ENCODE results near the gene ZP2.

Gene ZP2

DNA sequence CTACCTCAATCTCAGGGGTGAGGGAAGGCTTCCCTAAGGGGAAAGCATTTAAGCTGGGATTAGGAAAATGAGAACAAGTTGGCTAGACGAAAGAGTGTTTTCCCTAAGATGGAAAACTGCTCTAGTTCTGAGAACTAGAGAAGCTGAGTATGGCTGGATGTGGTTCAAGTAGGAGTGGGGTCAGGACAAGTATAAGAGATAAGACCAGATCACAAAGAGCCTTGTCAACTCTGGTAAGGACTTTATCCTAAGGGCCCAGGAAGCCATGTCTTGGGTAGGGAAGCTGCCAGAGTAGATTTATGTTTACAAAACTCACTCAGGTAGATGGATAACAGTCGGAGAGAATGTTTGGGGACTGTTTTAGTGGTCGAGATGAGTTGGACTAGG lies 23.8 kb upstream of the ZP2 start:
- Histone ChIP-seq H3K4me1 (ENCODE audit: control insufficient read depth in 5 of 5, insufficient read depth in 5 of 5, low read length in 5 of 5) (no peaks in the 10 kb centered on the region), H3K9me3 (ENCODE audit: control insufficient read depth in 5 of 5, low read length in 5 of 5) (no peaks in the 10 kb centered on the region), H3K27me3 (ENCODE audit: control insufficient read depth in 5 of 5, insufficient read depth in 4 of 5, low read length in 5 of 5) (peaks cover 0 to 4% (median 0%) of the 10 kb centered on the region in 5 donors), H3K27ac (ENCODE audit: low read depth, low read length) (no peak overlapping the region), H3K36me3 (ENCODE audit: control insufficient read depth in 5 of 5, insufficient read depth in 5 of 5, low read length in 5 of 5) (no peaks in the 10 kb centered on the region), H3K9ac (ENCODE audit: low read length in 5 of 5) (no peak overlapping the region), H3K4me3 (ENCODE audit: low read depth in 1 of 5, low read length in 5 of 5) (no peak overlapping the region)

DNA sequence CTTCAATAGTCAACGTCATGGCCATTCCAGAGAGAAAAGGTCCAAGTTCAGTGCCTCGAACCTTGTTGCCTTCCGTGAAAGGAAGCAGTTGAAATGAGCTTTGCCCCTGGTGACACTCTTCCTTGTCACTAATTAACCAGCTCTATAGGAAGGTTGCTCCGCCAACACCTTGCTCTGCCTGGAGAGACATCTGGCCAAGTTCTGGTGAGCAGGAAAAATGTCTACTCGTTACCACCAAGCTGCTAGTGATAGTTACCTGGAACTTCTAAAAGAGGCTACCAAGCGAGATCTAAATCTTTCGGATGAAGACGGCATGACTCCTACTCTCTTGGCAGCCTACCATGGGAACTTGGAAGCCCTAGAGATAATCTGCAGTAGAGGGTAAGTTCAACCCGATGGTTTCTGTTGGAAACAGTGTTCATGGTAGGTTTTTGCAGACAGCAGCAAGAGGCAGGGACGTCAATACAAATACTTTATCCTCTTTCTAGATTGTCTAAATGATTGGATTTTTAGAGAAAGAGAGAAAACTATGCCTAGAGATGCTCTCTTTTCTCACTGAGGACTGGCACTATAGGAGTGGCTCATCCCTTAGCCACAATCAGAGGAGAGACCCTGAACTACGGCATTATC lies 22.3 kb upstream of the ZP2 start, which contains the start of gene ANKS4B:
Gene ANKS4B, plus strand, starts transcription at position 179 of the 630 bp plus-strand sequence. Its CDS starts 39 bp downstream, at position 218.
- Histone ChIP-seq H3K36me3 (ENCODE audit: control insufficient read depth in 5 of 5, insufficient read depth in 5 of 5, low read length in 5 of 5) (no peaks in the 10 kb centered on the region), H3K9ac (ENCODE audit: low read length in 5 of 5) (no peak within 1 kb of the TSS), H3K4me1 (ENCODE audit: control insufficient read depth in 5 of 5, insufficient read depth in 5 of 5, low read length in 5 of 5) (no peaks in the 10 kb centered on the region), H3K4me3 (ENCODE audit: low read depth in 1 of 5, low read length in 5 of 5) (no peak within 1 kb of the TSS), H3K9me3 (ENCODE audit: control insufficient read depth in 5 of 5, low read length in 5 of 5) (no peaks in the 10 kb centered on the region), H3K27me3 (ENCODE audit: control insufficient read depth in 5 of 5, insufficient read depth in 4 of 5, low read length in 5 of 5) (peaks cover 0 to 4% (median 0%) of the 10 kb centered on the region in 5 donors), H3K27ac (ENCODE audit: low read depth, low read length) (no peak within 1 kb of the TSS)

DNA sequence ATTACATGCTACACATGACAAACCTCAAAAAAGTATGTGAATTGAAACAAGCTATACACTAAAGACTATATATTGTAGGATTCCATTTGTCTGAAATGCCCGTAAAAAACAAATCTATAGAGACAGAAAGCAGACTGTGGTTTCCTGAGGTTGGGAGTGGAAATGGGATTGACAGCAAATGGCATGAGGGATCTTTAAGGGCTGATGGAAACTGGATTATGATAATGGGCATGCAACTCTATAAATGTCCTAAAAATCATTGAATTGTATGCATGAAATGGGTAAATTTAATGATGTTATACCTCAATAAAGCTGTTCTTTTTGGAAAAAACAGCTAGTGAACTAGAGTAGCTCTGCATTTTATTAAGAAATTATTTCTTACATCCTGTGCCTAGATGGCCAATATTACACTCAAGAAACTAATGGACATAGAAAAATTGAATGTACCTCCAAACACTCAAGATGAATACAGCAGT lies 21.7 kb upstream of the ZP2 start:
- H3K36me3 ChIP-seq (ENCODE audit: control insufficient read depth in 5 of 5, insufficient read depth in 5 of 5, low read length in 5 of 5) = no peaks in the 10 kb centered on the region
- H3K4me1 ChIP-seq (ENCODE audit: control insufficient read depth in 5 of 5, insufficient read depth in 5 of 5, low read length in 5 of 5) = no peaks in the 10 kb centered on the region
- H3K4me3 ChIP-seq (ENCODE audit: low read depth in 1 of 5, low read length in 5 of 5) = no peak overlapping the region
- no peaks in the 10 kb centered on the region for H3K9me3 ChIP-seq (ENCODE audit: control insufficient read depth in 5 of 5, low read length in 5 of 5)
- H3K27ac ChIP-seq (ENCODE audit: low read depth, low read length) = no peak overlapping the region
- peaks cover 0 to 4% (median 0%) of the 10 kb centered on the region in 5 donors for H3K27me3 ChIP-seq (ENCODE audit: control insufficient read depth in 5 of 5, insufficient read depth in 4 of 5, low read length in 5 of 5)
- H3K9ac ChIP-seq (ENCODE audit: low read length in 5 of 5) = no peak overlapping the region

DNA sequence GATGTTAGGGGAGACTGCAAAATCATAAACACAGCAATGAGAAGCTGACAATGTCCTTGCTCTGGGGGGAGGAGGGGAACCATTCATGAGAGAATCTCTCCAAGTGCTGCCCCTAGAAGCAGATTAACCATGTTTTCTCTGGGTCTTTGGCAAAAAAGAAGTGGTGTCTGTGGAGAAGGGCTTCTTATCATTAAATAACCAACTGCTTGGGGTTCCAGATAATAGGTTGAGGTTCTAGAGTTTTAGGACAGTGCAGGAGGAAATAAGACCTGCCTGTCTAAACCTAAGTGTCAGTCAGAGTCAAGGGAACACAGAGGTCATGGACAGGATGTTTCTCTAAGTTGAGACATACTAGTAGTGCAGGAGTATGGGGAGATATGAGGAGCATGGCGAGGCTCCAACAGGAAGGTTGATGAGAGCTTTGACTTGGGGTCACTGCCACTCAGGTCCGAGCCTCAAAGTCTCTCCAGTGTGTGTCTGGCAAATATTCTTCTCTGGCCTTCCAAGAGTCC lies 17.0 kb upstream of the ZP2 start:
- Histone ChIP-seq H3K9me3 (ENCODE audit: control insufficient read depth in 5 of 5, low read length in 5 of 5) (no peaks in the 10 kb centered on the region), H3K27me3 (ENCODE audit: control insufficient read depth in 5 of 5, insufficient read depth in 4 of 5, low read length in 5 of 5) (peaks cover 0 to 2% (median 0%) of the 10 kb centered on the region in 5 donors), H3K9ac (ENCODE audit: low read length in 5 of 5) (no peak overlapping the region), H3K27ac (ENCODE audit: low read depth, low read length) (no peak overlapping the region), H3K4me1 (ENCODE audit: control insufficient read depth in 5 of 5, insufficient read depth in 5 of 5, low read length in 5 of 5) (no peaks in the 10 kb centered on the region), H3K36me3 (ENCODE audit: control insufficient read depth in 5 of 5, insufficient read depth in 5 of 5, low read length in 5 of 5) (no peaks in the 10 kb centered on the region), H3K4me3 (ENCODE audit: low read depth in 1 of 5, low read length in 5 of 5) (no peak overlapping the region)

DNA sequence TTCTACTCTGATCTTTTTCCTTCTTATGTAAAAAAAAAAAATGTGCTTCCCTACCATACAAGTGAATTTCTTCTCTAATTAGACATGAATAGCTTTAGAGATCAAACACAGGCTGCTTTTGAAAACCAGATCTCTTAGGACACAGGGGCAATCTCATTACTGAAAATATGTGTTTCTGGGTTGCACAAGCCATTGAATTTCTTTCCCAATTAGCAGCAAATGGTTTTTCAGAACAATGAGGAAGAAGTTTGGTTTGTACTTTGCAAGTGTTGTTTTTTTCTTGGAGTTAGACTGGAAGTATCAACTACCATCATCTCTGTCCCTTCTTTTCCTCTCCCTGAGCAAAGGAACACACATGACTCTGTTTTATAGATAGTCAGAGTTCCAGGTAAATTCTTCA lies 16.5 kb upstream of the ZP2 start:
- peaks cover 0 to 3% (median 0%) of the 10 kb centered on the region in 5 donors for H3K27me3 ChIP-seq (ENCODE audit: control insufficient read depth in 5 of 5, insufficient read depth in 4 of 5, low read length in 5 of 5)
- H3K36me3 ChIP-seq (ENCODE audit: control insufficient read depth in 5 of 5, insufficient read depth in 5 of 5, low read length in 5 of 5) = no peaks in the 10 kb centered on the region
- H3K27ac ChIP-seq (ENCODE audit: low read depth, low read length) = no peak overlapping the region
- H3K4me1 ChIP-seq (ENCODE audit: control insufficient read depth in 5 of 5, insufficient read depth in 5 of 5, low read length in 5 of 5) = no peaks in the 10 kb centered on the region
- no peak overlapping the region for H3K9ac ChIP-seq (ENCODE audit: low read length in 5 of 5)
- H3K9me3 ChIP-seq (ENCODE audit: control insufficient read depth in 5 of 5, low read length in 5 of 5) = no peaks in the 10 kb centered on the region
- no peak overlapping the region for H3K4me3 ChIP-seq (ENCODE audit: low read depth in 1 of 5, low read length in 5 of 5)

DNA sequence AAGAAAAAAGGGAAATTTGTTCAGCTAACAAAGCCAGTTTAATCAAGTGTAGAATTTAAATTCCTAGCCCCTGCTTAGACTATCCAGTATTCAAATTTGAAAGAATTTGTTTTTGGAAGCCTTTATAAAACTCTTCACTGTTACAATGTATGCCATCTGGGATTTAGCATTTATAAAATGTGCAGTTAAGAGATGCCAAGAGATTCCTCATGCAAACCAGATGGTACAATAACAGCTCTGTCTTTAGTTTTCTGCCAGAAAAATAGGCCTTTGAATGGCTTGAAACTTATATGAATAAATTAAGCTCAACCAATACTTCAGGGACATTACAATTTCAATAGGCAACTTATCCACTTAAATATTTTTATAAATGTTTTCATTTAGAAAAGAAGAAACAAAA lies 15.4 kb upstream of the ZP2 start:
- no peaks in the 10 kb centered on the region for H3K9me3 ChIP-seq (ENCODE audit: control insufficient read depth in 5 of 5, low read length in 5 of 5)
- no peaks in the 10 kb centered on the region for H3K4me1 ChIP-seq (ENCODE audit: control insufficient read depth in 5 of 5, insufficient read depth in 5 of 5, low read length in 5 of 5)
- H3K4me3 ChIP-seq (ENCODE audit: low read depth in 1 of 5, low read length in 5 of 5) = no peak overlapping the region
- H3K36me3 ChIP-seq (ENCODE audit: control insufficient read depth in 5 of 5, insufficient read depth in 5 of 5, low read length in 5 of 5) = no peaks in the 10 kb centered on the region
- H3K27me3 ChIP-seq (ENCODE audit: control insufficient read depth in 5 of 5, insufficient read depth in 4 of 5, low read length in 5 of 5) = peaks cover 0 to 6% (median 0%) of the 10 kb centered on the region in 5 donors
- H3K9ac ChIP-seq (ENCODE audit: low read length in 5 of 5) = no peak overlapping the region
- no peak overlapping the region for H3K27ac ChIP-seq (ENCODE audit: low read depth, low read length)

DNA sequence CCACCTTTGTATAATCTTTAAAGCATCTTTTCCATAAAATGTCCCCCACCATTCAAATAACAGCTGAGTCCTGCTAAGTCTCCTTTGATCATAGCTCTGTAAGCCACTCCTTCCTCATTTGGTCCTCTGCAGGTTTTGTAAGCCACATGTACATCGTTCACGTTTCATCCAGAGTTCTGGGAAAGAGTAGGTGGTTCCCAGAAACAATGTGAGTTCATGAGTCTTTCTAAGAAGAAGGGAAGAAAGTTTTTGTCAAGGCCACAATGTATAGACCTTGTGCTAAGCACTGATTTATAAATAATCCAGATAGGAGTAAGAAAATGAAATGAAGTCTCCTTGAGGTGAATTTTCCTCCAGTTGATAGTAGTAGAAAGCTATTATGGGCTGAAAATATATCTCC lies 13.4 kb upstream of the ZP2 start:
- Histone ChIP-seq H3K4me1 (ENCODE audit: control insufficient read depth in 5 of 5, insufficient read depth in 5 of 5, low read length in 5 of 5) (no peaks in the 10 kb centered on the region), H3K27me3 (ENCODE audit: control insufficient read depth in 5 of 5, insufficient read depth in 4 of 5, low read length in 5 of 5) (peaks cover 0 to 6% (median 3%) of the 10 kb centered on the region in 5 donors), H3K27ac (ENCODE audit: low read depth, low read length) (no peak overlapping the region), H3K36me3 (ENCODE audit: control insufficient read depth in 5 of 5, insufficient read depth in 5 of 5, low read length in 5 of 5) (no peaks in the 10 kb centered on the region), H3K9ac (ENCODE audit: low read length in 5 of 5) (no peak overlapping the region), H3K4me3 (ENCODE audit: low read depth in 1 of 5, low read length in 5 of 5) (no peak overlapping the region), H3K9me3 (ENCODE audit: control insufficient read depth in 5 of 5, low read length in 5 of 5) (no peaks in the 10 kb centered on the region)

DNA sequence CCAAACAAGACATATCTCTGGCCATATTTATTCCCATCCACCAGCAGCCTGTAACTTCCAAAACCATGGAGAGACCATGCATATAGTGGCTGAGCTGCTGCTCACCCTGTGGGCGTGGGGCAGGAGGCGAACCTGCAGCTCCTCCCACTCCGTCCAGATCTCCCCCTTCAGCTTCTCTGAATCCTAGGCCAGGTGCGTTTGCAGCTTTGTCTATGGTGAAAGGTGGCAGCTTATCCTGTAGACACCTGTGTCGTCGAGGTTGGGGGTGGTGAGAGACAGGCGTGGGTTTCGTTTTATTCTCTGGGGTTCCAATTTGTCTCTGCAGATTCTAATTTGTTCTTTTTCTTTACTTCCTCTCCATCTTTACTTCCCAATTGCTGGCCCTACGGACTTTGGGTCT lies 12.4 kb upstream of the ZP2 start:
- H3K4me3 ChIP-seq (ENCODE audit: low read depth in 1 of 5, low read length in 5 of 5) = no peak overlapping the region
- H3K36me3 ChIP-seq (ENCODE audit: control insufficient read depth in 5 of 5, insufficient read depth in 5 of 5, low read length in 5 of 5) = no peaks in the 10 kb centered on the region
- H3K9ac ChIP-seq (ENCODE audit: low read length in 5 of 5) = no peak overlapping the region
- no peak overlapping the region for H3K27ac ChIP-seq (ENCODE audit: low read depth, low read length)
- H3K4me1 ChIP-seq (ENCODE audit: control insufficient read depth in 5 of 5, insufficient read depth in 5 of 5, low read length in 5 of 5) = no peaks in the 10 kb centered on the region
- peaks cover 0 to 6% (median 3%) of the 10 kb centered on the region in 5 donors for H3K27me3 ChIP-seq (ENCODE audit: control insufficient read depth in 5 of 5, insufficient read depth in 4 of 5, low read length in 5 of 5)
- H3K9me3 ChIP-seq (ENCODE audit: control insufficient read depth in 5 of 5, low read length in 5 of 5) = no peaks in the 10 kb centered on the region

DNA sequence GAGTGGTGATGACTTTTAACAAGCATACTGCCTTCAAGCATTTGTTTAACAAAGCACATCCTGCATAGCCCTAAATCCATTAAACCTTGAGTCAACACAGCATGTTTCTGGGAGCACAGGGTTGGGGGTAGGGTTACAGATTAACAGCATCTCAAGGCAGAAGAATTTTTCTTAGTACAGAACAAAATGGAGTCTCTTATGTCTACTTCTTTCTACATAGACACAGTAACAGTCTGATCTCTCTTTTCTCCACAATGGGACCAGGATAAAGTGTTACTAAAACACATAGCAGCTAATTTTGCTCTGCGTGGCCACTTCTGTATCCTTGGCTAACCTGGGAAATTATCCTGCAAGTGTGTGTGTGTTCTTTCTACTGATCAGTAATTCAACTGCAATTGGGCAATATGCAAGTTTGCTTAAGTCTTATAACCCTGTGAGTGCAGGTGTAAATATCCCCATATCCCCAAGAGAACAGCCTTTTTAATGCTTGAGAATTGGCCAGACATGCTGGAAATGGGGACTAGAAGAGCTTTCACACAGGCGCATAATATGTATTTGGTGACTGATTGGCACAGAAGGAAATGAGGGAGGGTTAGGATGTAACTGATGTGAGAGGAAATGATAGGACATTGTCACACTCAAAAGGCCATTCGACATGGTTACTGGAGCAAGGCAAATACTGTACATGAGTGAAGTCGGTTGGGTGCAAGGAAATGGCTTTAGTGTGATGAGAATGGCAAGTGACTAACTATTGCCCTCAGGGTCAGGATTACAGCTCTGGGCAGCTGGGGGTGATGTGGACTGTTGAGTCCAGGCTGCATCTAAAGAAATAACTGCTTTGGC lies 11.3 kb upstream of the ZP2 start:
- Histone ChIP-seq H3K9ac (ENCODE audit: low read length in 5 of 5) (no peak overlapping the region), H3K9me3 (ENCODE audit: control insufficient read depth in 5 of 5, low read length in 5 of 5) (no peaks in the 10 kb centered on the region), H3K4me3 (ENCODE audit: low read depth in 1 of 5, low read length in 5 of 5) (no peak overlapping the region), H3K27me3 (ENCODE audit: control insufficient read depth in 5 of 5, insufficient read depth in 4 of 5, low read length in 5 of 5) (peaks cover 0 to 6% (median 3%) of the 10 kb centered on the region in 5 donors), H3K36me3 (ENCODE audit: control insufficient read depth in 5 of 5, insufficient read depth in 5 of 5, low read length in 5 of 5) (no peaks in the 10 kb centered on the region), H3K27ac (ENCODE audit: low read depth, low read length) (no peak overlapping the region), H3K4me1 (ENCODE audit: control insufficient read depth in 5 of 5, insufficient read depth in 5 of 5, low read length in 5 of 5) (no peaks in the 10 kb centered on the region)

DNA sequence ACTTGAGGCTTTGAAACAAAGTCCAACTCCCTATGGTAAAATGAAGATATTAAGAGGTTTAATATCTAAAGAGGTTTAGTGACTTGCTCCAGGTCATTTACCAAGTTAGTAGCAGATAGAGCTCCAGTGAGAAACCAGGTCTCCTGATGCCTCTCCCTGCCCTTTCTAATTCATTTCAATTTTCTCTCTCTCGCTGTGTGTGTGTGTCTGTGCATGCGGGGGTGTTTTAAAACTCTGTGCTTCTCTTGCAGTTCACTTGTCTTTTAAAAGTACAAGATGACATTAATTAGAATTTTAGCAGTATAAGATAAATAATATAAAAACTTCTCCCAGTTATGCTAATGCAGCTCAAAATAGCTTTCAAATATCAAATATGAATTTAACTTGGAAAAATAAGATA lies 8.2 kb upstream of the ZP2 start:
- no peaks in the 10 kb centered on the region for H3K36me3 ChIP-seq (ENCODE audit: control insufficient read depth in 5 of 5, insufficient read depth in 5 of 5, low read length in 5 of 5)
- H3K9me3 ChIP-seq (ENCODE audit: control insufficient read depth in 5 of 5, low read length in 5 of 5) = no peaks in the 10 kb centered on the region
- no peaks in the 10 kb centered on the region for H3K4me1 ChIP-seq (ENCODE audit: control insufficient read depth in 5 of 5, insufficient read depth in 5 of 5, low read length in 5 of 5)
- H3K9ac ChIP-seq (ENCODE audit: low read length in 5 of 5) = no peak overlapping the region
- H3K4me3 ChIP-seq (ENCODE audit: low read depth in 1 of 5, low read length in 5 of 5) = no peak overlapping the region
- H3K27me3 ChIP-seq (ENCODE audit: control insufficient read depth in 5 of 5, insufficient read depth in 4 of 5, low read length in 5 of 5) = peaks cover 0 to 6% (median 3%) of the 10 kb centered on the region in 5 donors
- H3K27ac ChIP-seq (ENCODE audit: low read depth, low read length) = no peak overlapping the region
